GM20000 (cell line): ENCODE measurements around the gene GRID1.

ENCODE experiments used
- DNase-seq: peaks from one replicate; pipeline ENCODE4 v3.0.0; 2012; ENCODE audit warnings: low spot score
- CTCF ChIP-seq: IDR thresholded peaks from 2 replicates; pipeline ENCODE4 v1.5.1; 2012; ENCODE audit warnings: mild to moderate bottlenecking, control low read depth; ENCODE audit errors: extremely low read depth, missing control alignments

The GRID1 gene

GRCh38 chr10:85570871-85571270 is 795.7 kb downstream of the GRID1 start:
- no peak for TF ChIP-seq CTCF
- no peak for DNase-seq

GRCh38 chr10:85565381-85565780 is 801.2 kb downstream of the GRID1 start:
- no peak for TF ChIP-seq CTCF
- DNase-seq: no peak

- TF ChIP-seq CTCF: no peak
- DNase-seq: no peak
Measured at GRCh38 chr10:85558533-85558932, 808.1 kb downstream of the GRID1 start.

- TF ChIP-seq CTCF: no peak
- DNase-seq: no peak
Measured at GRCh38 chr10:85557706-85558105, 808.9 kb downstream of the GRID1 start.

DNA sequence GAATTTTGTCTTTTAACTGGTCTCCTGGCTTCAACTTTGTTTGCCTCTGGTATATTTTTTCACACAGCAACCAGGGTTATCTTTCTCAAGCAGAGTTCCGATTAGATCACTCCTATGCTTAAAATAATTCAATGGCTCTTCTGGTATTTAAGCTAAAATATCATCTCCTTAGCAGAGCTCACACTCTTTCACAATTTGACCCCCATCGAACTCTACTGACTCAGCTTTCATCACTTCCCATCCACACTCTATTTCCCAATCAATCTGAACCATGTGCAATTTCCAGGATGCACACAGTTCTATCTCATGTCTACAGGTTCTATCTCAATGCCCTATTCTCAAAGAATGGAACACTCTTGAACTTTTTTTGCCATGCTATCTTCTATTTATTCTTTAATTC is 809.5 kb downstream of the GRID1 start:
- DNase-seq: no peak
- TF ChIP-seq CTCF: no peak
